Stimulated activated CD4-positive, alpha-beta T cell treated with anti-CD3 and anti-CD28 coated beads, Interleukin-1b, Interleukin-23, amount 100 ng/mL, for 4 hours (primary cell): Measurements from ENCODE around the gene CENPT.

Source experiments
- DNase-seq, 2 donors: peaks; one replicate each; pipeline ENCODE4 v3.0.0-alpha.2; 2020; ENCODE audit warnings: low read depth in 2 of 2

The CENPT gene

DNA sequence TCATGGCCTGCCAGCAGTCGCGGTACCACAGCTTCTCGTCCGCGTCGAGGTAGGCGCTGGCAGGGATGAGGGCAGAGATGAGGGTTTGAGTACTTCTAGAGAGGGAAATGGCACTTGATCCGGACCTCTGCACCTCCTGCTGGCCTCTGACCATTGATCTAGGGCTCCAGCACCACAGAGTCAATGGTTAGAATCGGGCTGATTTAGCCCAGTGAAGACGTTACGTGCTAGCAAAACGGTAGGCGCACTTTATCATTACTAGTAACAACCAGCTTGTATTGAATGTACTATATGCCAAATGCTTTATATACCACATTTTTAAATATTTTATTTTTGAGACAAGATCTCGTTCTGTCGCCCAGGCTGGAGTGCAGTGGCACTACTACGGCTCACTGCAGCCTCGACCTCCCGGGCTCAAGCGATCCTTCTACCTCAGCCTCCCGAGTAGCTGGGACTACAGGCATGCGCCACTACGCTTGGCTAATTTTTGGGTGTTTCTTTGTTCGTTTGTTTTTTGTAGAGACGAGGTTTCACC is 40.3 kb downstream of the CENPT start:
- no peak for DNase-seq

DNA sequence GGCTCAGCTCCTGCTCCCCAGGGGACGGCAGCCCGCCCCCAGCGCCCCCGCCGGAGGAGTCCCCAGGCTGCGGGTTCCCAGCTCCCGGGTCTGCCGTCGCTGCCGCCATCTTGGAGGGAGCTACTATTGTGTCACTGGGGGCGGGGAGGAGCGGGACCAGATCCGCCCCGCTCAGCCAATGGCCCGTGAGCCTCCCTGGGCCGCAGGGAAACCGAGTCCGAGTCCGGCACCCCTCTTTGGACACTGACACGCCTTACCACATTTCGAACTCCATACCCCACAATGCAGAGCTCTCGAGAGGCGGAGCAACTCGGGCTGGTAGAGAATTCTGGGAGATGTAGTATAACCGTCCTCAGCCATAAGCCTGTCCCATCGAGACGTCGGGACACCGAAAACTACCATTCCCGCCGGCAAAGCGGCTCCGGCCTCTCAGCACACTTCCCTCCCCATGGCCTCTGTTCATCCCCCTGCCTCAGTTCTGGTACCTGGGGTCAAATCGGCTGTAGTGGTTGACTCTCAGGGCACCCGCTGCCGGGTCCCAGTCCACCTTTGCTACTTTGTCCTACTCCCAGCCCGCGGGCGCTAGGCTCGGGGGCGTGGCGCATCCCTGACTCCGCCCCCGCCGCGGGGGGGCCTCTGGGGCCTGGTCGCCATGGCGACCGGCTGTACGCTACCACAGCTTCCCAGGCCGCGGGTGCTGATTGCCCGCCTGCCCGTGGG is 40.9 kb downstream of the CENPT start, which contains the start of the genes RANBP10 and TSNAXIP1:
Gene RANBP10, minus strand, starts transcription at position 133 of the 720 bp plus-strand sequence. Its CDS starts 24 bp downstream, at position 109.
Gene TSNAXIP1, plus strand, starts transcription at position 462 of the 720 bp plus-strand sequence. CDS start 261 bp downstream, outside the sequence.
- DNase-seq: peak; percentile 90 to 93

- peak in 1 of 2 donors; percentile 6 for DNase-seq
Measured at GRCh38 chr16:67805718-67806427, 41.6 kb downstream of the CENPT start.

DNA sequence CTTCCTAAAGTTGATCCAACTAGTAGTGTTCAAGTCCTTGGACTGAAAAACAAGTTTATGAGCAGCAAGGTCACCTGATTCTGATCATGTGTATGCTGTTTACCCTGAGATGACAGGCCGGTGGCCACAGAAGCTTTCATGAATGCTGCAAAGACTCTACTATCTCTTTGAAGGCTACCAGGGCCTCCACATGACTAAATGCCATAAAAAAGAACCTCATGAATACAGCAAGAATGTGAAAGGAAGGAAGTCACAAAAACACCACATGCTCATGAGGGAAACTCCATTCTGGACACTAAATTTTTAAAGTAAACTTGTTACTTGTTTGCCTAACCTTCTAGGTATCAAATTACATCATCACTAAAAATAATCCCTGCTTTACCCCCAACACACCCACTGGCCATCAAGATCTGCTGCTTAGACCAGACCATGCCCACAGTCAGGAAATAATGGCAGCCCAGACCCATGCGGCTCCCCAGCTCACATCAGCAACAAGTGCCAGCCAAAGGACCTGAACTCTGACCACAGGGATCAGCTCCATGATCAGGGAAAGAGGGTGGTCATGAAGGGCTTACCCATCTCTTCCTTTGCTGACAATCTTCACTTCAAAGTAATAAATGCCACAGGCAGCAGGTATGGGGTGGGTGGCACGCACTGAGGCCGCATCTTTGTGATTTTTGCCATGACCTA is 42.5 kb downstream of the CENPT start:
- DNase-seq: no peak

- no peak for DNase-seq
Measured at GRCh38 chr16:67803894-67804293, 43.6 kb downstream of the CENPT start.

GRCh38 chr16:67801883-67802282 is 45.6 kb downstream of the CENPT start:
- peak in 1 of 2 donors; percentile 15 for DNase-seq

- DNase-seq: no peak
Measured at GRCh38 chr16:67801241-67801640, 46.3 kb downstream of the CENPT start.

GRCh38 chr16:67800338-67800926 is 47.1 kb downstream of the CENPT start:
- DNase-seq: no peak

- no peak for DNase-seq
Measured at GRCh38 chr16:67796099-67796718, 51.3 kb downstream of the CENPT start.

DNA sequence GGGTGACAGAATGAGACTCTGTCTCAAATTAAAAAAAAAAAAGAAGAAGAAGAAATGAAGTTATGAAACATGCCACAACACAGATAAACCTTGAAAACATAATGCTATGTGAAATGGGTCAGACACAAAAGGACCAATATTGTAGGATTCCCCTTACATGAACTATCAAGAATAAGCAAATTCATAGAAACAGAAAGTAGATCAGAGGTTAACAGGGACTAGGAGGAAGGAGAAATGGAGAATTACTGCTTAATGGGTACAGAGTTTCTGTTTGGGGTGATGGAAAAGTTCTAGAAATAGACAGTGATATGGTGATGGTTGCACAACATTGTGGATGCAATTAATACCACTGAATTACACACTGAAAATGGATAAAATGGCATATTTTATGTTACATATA is 57.4 kb downstream of the CENPT start:
- no peak for DNase-seq

DNA sequence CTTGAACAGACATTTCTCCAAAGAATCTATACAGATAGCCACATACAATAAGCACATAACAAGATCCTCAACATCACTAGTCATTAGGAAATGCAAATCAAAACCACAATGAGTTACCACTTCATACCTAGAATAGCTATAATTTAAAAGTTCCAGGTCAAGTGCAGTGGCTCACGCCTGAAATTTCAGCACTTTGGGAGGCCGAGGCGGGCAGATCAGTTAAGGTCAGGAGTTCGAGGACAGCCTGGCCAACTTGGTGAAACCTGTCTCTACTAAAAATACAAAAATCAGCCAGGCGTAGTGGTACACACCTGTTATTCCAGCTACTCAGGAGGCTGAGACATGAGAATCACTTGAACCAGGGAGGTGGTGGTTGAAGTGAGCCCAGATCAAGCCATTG is 61.0 kb downstream of the CENPT start:
- DNase-seq: no peak

- no peak for DNase-seq
Measured at GRCh38 chr16:67783353-67783725, 64.2 kb downstream of the CENPT start.

- DNase-seq: no peak
Measured at GRCh38 chr16:67782567-67783352, 64.7 kb downstream of the CENPT start.

- DNase-seq: no peak
Measured at GRCh38 chr16:67781565-67781921, 66.0 kb downstream of the CENPT start.

DNA sequence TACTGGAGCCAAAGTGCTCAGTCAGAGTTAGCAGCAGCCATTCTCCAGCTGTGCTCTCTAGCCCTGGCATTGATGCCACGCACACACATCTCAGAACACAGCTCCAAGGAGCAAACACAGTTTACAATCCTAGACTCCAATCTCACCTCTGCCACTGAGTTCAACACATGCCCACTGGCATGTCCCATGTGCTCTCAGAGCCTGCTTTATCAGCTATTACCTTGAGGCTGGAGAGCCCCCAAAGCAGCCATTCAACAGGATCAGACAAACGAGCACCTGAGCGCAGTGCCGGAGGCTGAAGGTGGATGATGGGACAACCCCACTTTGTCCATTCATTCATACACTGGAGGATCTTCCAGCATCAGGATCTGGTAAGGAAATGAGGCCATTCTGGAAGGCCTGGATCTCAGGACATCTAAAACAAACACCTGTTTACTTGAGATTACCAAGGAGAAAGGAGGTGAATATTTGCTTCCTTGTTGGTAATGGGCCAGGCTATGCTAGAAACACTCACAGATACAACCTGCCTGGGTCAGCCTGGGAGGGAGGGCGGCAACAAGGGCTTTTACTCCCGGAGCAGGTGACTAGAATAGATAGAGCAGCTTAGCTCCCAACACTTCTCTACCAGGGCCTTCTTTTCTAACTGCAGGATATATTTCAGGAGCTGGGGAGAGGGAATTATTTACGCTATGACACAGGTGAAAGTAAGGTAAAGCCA is 66.5 kb downstream of the CENPT start:
- DNase-seq: peak in 1 of 2 donors; percentile 20

DNA sequence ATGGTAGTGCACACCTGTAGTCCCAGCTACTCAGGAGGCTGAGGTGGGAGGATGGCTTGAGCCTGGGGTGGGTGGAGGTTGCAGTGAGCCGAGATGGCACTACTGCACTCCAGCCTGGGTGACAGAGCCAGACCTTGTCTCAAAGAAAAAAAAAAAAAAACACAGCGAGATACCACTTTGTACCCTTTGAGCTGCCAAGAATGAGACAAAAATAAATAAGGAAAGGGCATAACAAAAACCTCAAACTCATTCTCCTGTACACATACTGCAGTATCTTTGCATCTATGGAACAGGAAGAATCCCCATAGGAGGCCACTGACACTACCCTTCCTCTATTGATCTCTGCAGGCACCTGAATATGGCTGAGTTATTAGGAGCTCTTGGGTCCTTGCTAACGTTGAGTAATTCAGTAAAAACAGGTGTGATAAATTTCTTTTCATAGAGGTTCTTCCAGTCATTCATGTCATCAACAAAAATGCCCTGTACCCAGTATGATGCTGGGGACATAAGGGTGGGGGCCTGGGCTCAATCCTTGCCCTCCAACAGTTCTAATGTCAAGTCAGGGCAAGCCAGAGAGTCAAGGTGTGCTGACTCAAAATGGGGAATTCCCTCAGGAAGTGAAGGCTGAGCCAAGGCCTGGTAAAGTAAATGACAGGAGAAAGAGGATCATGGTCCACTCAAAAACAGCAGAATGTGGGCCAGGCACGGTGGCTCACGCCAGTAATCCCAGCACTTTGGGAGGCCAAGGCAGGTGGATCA is 68.1 kb downstream of the CENPT start:
- no peak for DNase-seq
